HepG2 (cell line): Measurements from ENCODE around the gene CDHR4. TPM values are rescaled to one million over a fixed set of nuclear protein-coding genes. Genes with fewer than 3 reads are reported as not detected.
"Not testable (repeated sequence)": the region's sequence is repeated elsewhere in the genome, so short reads cannot be mapped to it uniquely, and the experiment has no call there.

Source experiments
- ATAC-seq: fragments of 200-7000 bp; cut with Tn5 transposase; 3 replicates; pipeline ENCODE4 v1.9.1; 2020; ENCODE audit warnings: mild to moderate bottlenecking, moderate library complexity
- BruUV-seq: library from RNA; stranded (reverse); fragments of 400-500 nt; replicated peaks from 2 replicates; lab custom pipeline; 2021; lab: Mats Ljungman, UMichigan
- CTCF ChIA-PET: fragments of 300-600 bp; formaldehyde crosslinking; extraction: SDS; loops from one replicate; lab custom pipeline; 2021; ENCODE audit warnings: low total read pairs, inconsistent platforms, low intra/inter-chr PET ratio; lab: Yijun Ruan, JAX
- POLR2A ChIA-PET: fragments of 350-600 bp; sonication (Branson Sonifier 250); formaldehyde crosslinking; loops from one replicate; lab custom pipeline; 2020; ENCODE audit warnings: antibody characterized with exemption, inconsistent platforms; lab: Yijun Ruan, JAX
- DNase-seq: peaks from one replicate; pipeline ENCODE4 v3.0.0-alpha.2; 2015; ENCODE audit warnings: low spot score
- FAIRE-seq: peaks from 3 replicates; lab custom pipeline; 2011; peaks lifted over from hg19 to GRCh38; lab: Jason Lieb, UNC
- H2AFZ ChIP-seq: one replicate; pipeline ENCODE4 v1.6.1; 2011; ENCODE audit warnings: low read length, inconsistent platforms
- H3K27ac ChIP-seq: fragments of 300-600 bp; 3 replicates; pipeline ENCODE4 v1.8.0; 2011; ENCODE audit warnings: mixed run types, mild to moderate bottlenecking, mixed read lengths, low read length, inconsistent platforms; ENCODE audit not compliant: insufficient read depth; ENCODE audit errors: extremely low read length
- H3K27me3 ChIP-seq, 2 experiments: fragments of 200-600 bp in 1 of 2; 2 replicates in 1 of 2; 3 replicates in 1 of 2; pipeline versions ENCODE4 v1.6.0 to v1.8.0; 2011; ENCODE audit warnings: low read length in 2 of 2, mild to moderate bottlenecking in 2 of 2, moderate library complexity in 2 of 2, inconsistent platforms in 1 of 2; ENCODE audit not compliant: insufficient read depth in 2 of 2, control insufficient read depth in 1 of 2
- H3K36me3 ChIP-seq, 2 experiments: fragments of 200-600 bp in 1 of 2; replicated peaks in 1 of 2; 2 replicates in 1 of 2; 3 replicates in 1 of 2; pipeline versions ENCODE4 v1.5.1 to v1.8.0; 2011; ENCODE audit warnings: low read length in 2 of 2, inconsistent platforms in 1 of 2; ENCODE audit not compliant: insufficient read depth in 2 of 2, control insufficient read depth in 1 of 2
- H3K4me1 ChIP-seq: 2 replicates; pipeline ENCODE4 v1.5.1; 2012; ENCODE audit warnings: low read length, inconsistent platforms; ENCODE audit not compliant: insufficient read depth
- H3K4me2 ChIP-seq: 2 replicates; pipeline ENCODE4 v1.6.0; 2011; ENCODE audit warnings: low read depth, low read length, inconsistent platforms
- H3K4me3 ChIP-seq, 3 experiments: fragments of 200-600 bp in 1 of 3; sonication (generic), shearing (Covaris generic) in 1 of 3; replicated peaks in 1 of 3; 2 replicates each; pipeline ENCODE4 v1.5.1; 2011 to 2016; ENCODE audit warnings: low read length in 3 of 3, inconsistent platforms in 2 of 3, low read depth in 2 of 3, mild to moderate bottlenecking in 2 of 3, control low read depth in 1 of 3, mixed read lengths in 1 of 3; ENCODE audit not compliant: insufficient read depth in 1 of 3
- H3K79me2 ChIP-seq: one replicate; pipeline ENCODE4 v1.6.1; 2011; ENCODE audit warnings: low read length, inconsistent platforms; ENCODE audit not compliant: insufficient read depth
- H3K9ac ChIP-seq: 2 replicates; pipeline ENCODE4 v1.6.0; 2011; ENCODE audit warnings: mild to moderate bottlenecking, low read depth, low read length, inconsistent platforms; ENCODE audit not compliant: insufficient read depth
- H3K9me3 ChIP-seq: 2 replicates; pipeline ENCODE4 v1.5.1; 2012; ENCODE audit warnings: mild to moderate bottlenecking, low read length
- H4K20me1 ChIP-seq: 2 replicates; pipeline ENCODE4 v1.6.0; 2011; ENCODE audit warnings: inconsistent platforms, mild to moderate bottlenecking, low read length, moderate library complexity; ENCODE audit not compliant: insufficient read depth
- ELF1 ChIP-seq: sonication (generic); formaldehyde crosslinking; IDR thresholded peaks from 2 replicates; pipeline ENCODE4 v1.4.0; 2020; ENCODE audit warnings: missing genetic modification reagents
- FOXA1 ChIP-seq, 2 experiments: fragments of 450-650 bp in 1 of 2; sonication (generic) in 1 of 2; formaldehyde crosslinking in 1 of 2; IDR thresholded peaks; 2 replicates each; pipeline versions ENCODE4 v1.4.0 to v1.6.1; 2016 to 2020; ENCODE audit warnings: missing genetic modification reagents in 1 of 2
- FOXP4 ChIP-seq: sonication (generic); formaldehyde crosslinking; IDR thresholded peaks from 2 replicates; pipeline ENCODE4 v1.4.0; 2020; ENCODE audit warnings: missing genetic modification reagents
- KAT8 ChIP-seq: IDR thresholded peaks from 2 replicates; pipeline ENCODE4 v1.6.1; 2016; ENCODE audit warnings: missing genetic modification reagents, missing compliant biosample characterization
- LCORL ChIP-seq, 2 experiments: fragments of 450-650 bp in 1 of 2; sonication (generic) in 1 of 2; formaldehyde crosslinking in 1 of 2; IDR thresholded peaks; 2 replicates each; pipeline versions ENCODE4 v1.5.0 to v1.6.1; 2017 to 2020; ENCODE audit warnings: antibody characterized with exemption in 1 of 2, missing genetic modification reagents in 1 of 2
- MAFF ChIP-seq: IDR thresholded peaks from 2 replicates; pipeline ENCODE4 v1.6.1; 2011; ENCODE audit warnings: low read depth, low read length, improper control_type of control experiment
- MAFK ChIP-seq, 2 experiments: IDR thresholded peaks in 1 of 2; conservative IDR thresholded peaks in 1 of 2; 2 replicates each; pipeline ENCODE4 v1.6.1; 2011; ENCODE audit warnings: improper control_type of control experiment in 2 of 2, low read length in 2 of 2
- PBX2 ChIP-seq: IDR thresholded peaks from 2 replicates; pipeline ENCODE4 v1.6.1; 2016; ENCODE audit warnings: control low read depth
- POLR2A ChIP-seq, 2 experiments: IDR thresholded peaks; 2 replicates each; pipeline ENCODE4 v1.6.1; 2011; ENCODE audit warnings: low read depth in 2 of 2, low read length in 2 of 2, mild to moderate bottlenecking in 1 of 2, moderate library complexity in 1 of 2; ENCODE audit not compliant: insufficient read depth in 1 of 2
- TAF1 ChIP-seq: sonication (generic); formaldehyde crosslinking; IDR thresholded peaks from 2 replicates; pipeline ENCODE4 v1.4.0; 2020; ENCODE audit warnings: missing genetic modification reagents
- TFAP4 ChIP-seq: sonication (generic); IDR thresholded peaks from 2 replicates; pipeline ENCODE4 v1.6.1; 2016; ENCODE audit warnings: low read depth, borderline replicate concordance
- WGBS: methylation state at CpG from one replicate; pipeline ENCODE4 v1.1.6; 2017; ENCODE audit warnings: low lambda C conversion rate; 5-methylcytosine and 5-hydroxymethylcytosine counted together
- in situ Hi-C: cut with HindIII; loops from 2 replicates; pipeline ENCODE4 v1.10.0; 2017; ENCODE audit warnings: low pct_unique_long_range_greater_than_20kb; ENCODE audit not compliant: extremely low pct_ligation_motif_present
- intact Hi-C: fragments of 100-400 bp; cut with micrococcal nuclease; formaldehyde crosslinking; loops from one replicate; pipeline ENCODE4 v1.10.0; 2022; ENCODE audit not compliant: unreplicated experiment
- polyA plus RNA-seq, 8 experiments: library from polyadenylated mRNA; depleted of rRNA in 3 of 8; stranded (reverse) in 7 of 8; unstranded in 1 of 8; fragments of >200 nt; fragmentation: Illumina TruSeq in 4 of 8; extraction: Trizol in 4 of 8; gene quantifications; 2 replicates each; pipeline versions ENCODE4 v1.2.1 to v1.2.3, GENCODE V29; 2011 to 2016; ENCODE audit warnings: low read depth in 4 of 8, missing spikeins in 1 of 8, mixed read lengths in 1 of 8; ENCODE audit not compliant: insufficient read depth in 1 of 8
- total RNA-seq, 5 experiments: library from RNA; depleted of rRNA; stranded (reverse); fragments of >200 nt; fragmentation: Illumina TruSeq; extraction: Trizol; gene quantifications; 2 replicates each; pipeline ENCODE4 v1.2.3, GENCODE V29; 2016; ENCODE audit warnings: low read depth in 1 of 5
- TF ChIP-seq, protein P1 (sequence below): sonication (generic); formaldehyde crosslinking; IDR thresholded peaks from 2 replicates; pipeline ENCODE4 v1.5.0; 2020; ENCODE audit warnings: missing genetic modification reagents, mild to moderate bottlenecking, borderline replicate concordance

CDHR4 gene
- total and polyA plus RNA-seq, 2 of the 13 experiments (the other 11 are each of a cell fraction or from before 2014, with no cell fraction given) = 0.21 TPM; not detected in 1

- H3K4me1 ChIP-seq, H3K79me2 ChIP-seq, ATAC-seq, H3K9me3 ChIP-seq, in situ Hi-C loops, H2AFZ ChIP-seq, POLR2A ChIA-PET, FAIRE-seq, H3K36me3 ChIP-seq, H3K9ac ChIP-seq, H3K27ac ChIP-seq, H4K20me1 ChIP-seq, H3K27me3 ChIP-seq, BruUV-seq, H3K4me3 ChIP-seq, H3K4me2 ChIP-seq, intact Hi-C loops, CTCF ChIA-PET, DNase-seq: not testable (repeated sequence)
- WGBS = 88% methylated on average over 3 of the region's 3 CpGs
- TF ChIP-seq MAFF (peak; percentile 32; the same call in 1 of the 2 replicates), MAFK (conservative IDR thresholded peaks at IDR 0.05 in 1 of 2, IDR thresholded peaks at IDR 0.05 in 1 of 2; ENCODE audit: low read length in 2 of 2) (peak; percentile 17 to 57; a peak in 2 of 4 replicates)
Observed at GRCh38 chr3:49823131-49823530, 23.5 kb upstream of the CDHR4 start.

- Histone ChIP-seq H4K20me1 (no peaks in the 10 kb centered on the region), H3K9ac (peak within 1 kb of the TSS; percentile 57), H3K79me2 (no peaks in the 10 kb centered on the region), H3K36me3 (no peaks in the 10 kb centered on the region; a peak in 1 of 5 replicates), H3K4me2 (peak within 1 kb of the TSS; percentile 80), H3K27me3 (no peaks in the 10 kb centered on the region), H3K4me1 (peaks cover 17% of the 10 kb centered on the region), H3K9me3 (no peaks in the 10 kb centered on the region), H2AFZ (peak within 1 kb of the TSS; percentile 89), H3K4me3 (peak within 1 kb of the TSS; percentile 48 to 67 (median 56)), H3K27ac (peak within 1 kb of the TSS; percentile 64)
- intact Hi-C loops (no loop called here), in situ Hi-C loops (no loop called here)
- WGBS = 0% methylated on average over 3 of the region's 9 CpGs
- DNase-seq (peak; percentile 74), ATAC-seq (peak; percentile 95), FAIRE-seq (peak; percentile 84)
- no TSS peak for BruUV-seq
- ChIA-PET POLR2A (interaction anchor here (0.8 to 1.8 kb wide), 9 partner anchors 8 to 274 kb away, joined by 3 to 15 read pairs (median 5); partner anchors contain the start of genes INKA1, IP6K1 and MON1A), CTCF (no interaction called here)
- TF ChIP-seq TFAP4 (peak; percentile 48; the same call in 1 of the 2 replicates), TAF1 (CRISPR knock-in tag) (0 out of 2 replicates have a peak, but pooled peaks have one; percentile 22), FOXA1 (IDR thresholded peaks at IDR 0.05) (no peak), FOXA1 (CRISPR knock-in tag; IDR thresholded peaks at IDR 0.05) (peak; percentile 56; the same call in 1 of the 2 replicates), LCORL (IDR thresholded peaks at IDR 0.05) (no peak), LCORL (CRISPR knock-in tag; IDR thresholded peaks at IDR 0.05) (0 out of 2 replicates have a peak, but pooled peaks have one; percentile 51), FOXP4 (CRISPR knock-in tag) (peak; percentile 31; the same call in 1 of the 2 replicates), PBX2 (CRISPR knock-in tag) (no peak), POLR2A (IDR thresholded peaks at IDR 0.05; ENCODE audit: insufficient read depth in 1 of 2, low read depth in 2 of 2, low read length in 2 of 2) (peak; percentile 34 to 45; a peak in 1 of 4 replicates), KAT8 (CRISPR knock-in tag) (peak; percentile 90), ELF1 (peak; percentile 67; the same call in 1 of the 2 replicates)
- TF ChIP-seq, protein P1, sequence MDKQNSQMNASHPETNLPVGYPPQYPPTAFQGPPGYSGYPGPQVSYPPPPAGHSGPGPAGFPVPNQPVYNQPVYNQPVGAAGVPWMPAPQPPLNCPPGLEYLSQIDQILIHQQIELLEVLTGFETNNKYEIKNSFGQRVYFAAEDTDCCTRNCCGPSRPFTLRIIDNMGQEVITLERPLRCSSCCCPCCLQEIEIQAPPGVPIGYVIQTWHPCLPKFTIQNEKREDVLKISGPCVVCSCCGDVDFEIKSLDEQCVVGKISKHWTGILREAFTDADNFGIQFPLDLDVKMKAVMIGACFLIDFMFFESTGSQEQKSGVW = no peak
Observed at GRCh38 chr3:49813497-49814174, 14.0 kb upstream of the CDHR4 start, which contains the start of gene UBA7. Gene UBA7, minus strand, starts transcription at chr3:49813953. Its CDS starts 166 bp downstream, at chr3:49813787.
